T-helper 17 cell (primary cell): ENCODE measurements around the gene CCDC90B. TPM values are rescaled to one million over a fixed set of nuclear protein-coding genes. Genes with fewer than 3 reads are reported as not detected.
"Not testable (repeated sequence)": the region's sequence is repeated elsewhere in the genome, so short reads cannot be mapped to it uniquely, and the experiment has no call there.

ENCODE experiments used
- ATAC-seq: fragments of 150-1000 bp; cut with Tn5 transposase; 2 replicates; pipeline ENCODE4 v1.10.0; 2021; ENCODE audit warnings: mild to moderate bottlenecking, moderate library complexity
- DNase-seq, 3 donors: peaks; one replicate each; pipeline versions ENCODE4 v3.0.0 to v3.0.0-alpha.2; 2020 to 2021
- H3K9me3 ChIP-seq: one replicate; pipeline ENCODE4 v1.7.0; 2013; ENCODE audit warnings: low read length, mild to moderate bottlenecking; ENCODE audit not compliant: control insufficient read depth, poor library complexity, severe bottlenecking
- H3K27ac Mint-ChIP-seq: one replicate; pipeline ENCODE4 v1.8.0; 2022; ENCODE audit warnings: mild to moderate bottlenecking, moderate library complexity, mixed read lengths
- H3K27me3 Mint-ChIP-seq: one replicate; pipeline ENCODE4 v1.8.0; 2022; ENCODE audit warnings: mixed read lengths
- H3K36me3 Mint-ChIP-seq: one replicate; pipeline ENCODE4 v1.8.0; 2022; ENCODE audit warnings: low read depth, mixed read lengths
- H3K4me1 Mint-ChIP-seq: one replicate; pipeline ENCODE4 v1.8.0; 2022; ENCODE audit warnings: mild to moderate bottlenecking, mixed read lengths
- H3K4me3 Mint-ChIP-seq: one replicate; pipeline ENCODE4 v1.8.0; 2022; ENCODE audit warnings: mild to moderate bottlenecking, moderate library complexity, mixed read lengths
- total RNA-seq, 4 donors: library from RNA in 2 of 4; stranded (reverse) in 2 of 4; gene quantifications; one replicate each; pipeline ENCODE4 v1.2.3 and lab custom pipeline; 2022 to 2026

The CCDC90B gene
- total RNA-seq, 2 donors from 2014 or later: 20.6 to 21.6 TPM

- not testable (repeated sequence) for H3K4me1 Mint-ChIP-seq, ATAC-seq, H3K4me3 Mint-ChIP-seq, H3K36me3 Mint-ChIP-seq, H3K9me3 ChIP-seq, H3K27ac Mint-ChIP-seq, DNase-seq
- peaks cover 45% of the 10 kb centered on the region for H3K27me3 Mint-ChIP-seq
These were observed 22.4 kb upstream of the CCDC90B start for GRCh38 chr11:83308536-83308935.

- Mint-ChIP-seq H3K27ac (no peak overlapping the region), H3K4me1 (peaks cover 2% of the 10 kb centered on the region), H3K36me3 (peaks cover 2% of the 10 kb centered on the region), H3K4me3 (no peak overlapping the region), H3K27me3 (peaks cover 32% of the 10 kb centered on the region)
- no peak for ATAC-seq
- H3K9me3 ChIP-seq: no peaks in the 10 kb centered on the region
- DNase-seq: no peak
These were observed 20.3 kb upstream of the CCDC90B start for GRCh38 chr11:83306200-83307080.

GRCh38 chr11:83303316-83303715 is 17.1 kb upstream of the CCDC90B start:
- H3K27ac Mint-ChIP-seq: no peak overlapping the region
- no peak for DNase-seq
- H3K4me1 Mint-ChIP-seq: peaks cover 2% of the 10 kb centered on the region
- H3K4me3 Mint-ChIP-seq: no peak overlapping the region
- peaks cover 37% of the 10 kb centered on the region for H3K27me3 Mint-ChIP-seq
- H3K36me3 Mint-ChIP-seq: no peaks in the 10 kb centered on the region
- H3K9me3 ChIP-seq: no peaks in the 10 kb centered on the region
- ATAC-seq: no peak

GRCh38 chr11:83302151-83302550 is 16.0 kb upstream of the CCDC90B start:
- no peaks in the 10 kb centered on the region for H3K9me3 ChIP-seq
- H3K27ac Mint-ChIP-seq: no peak overlapping the region
- no peak overlapping the region for H3K4me3 Mint-ChIP-seq
- DNase-seq: no peak
- no peaks in the 10 kb centered on the region for H3K36me3 Mint-ChIP-seq
- peaks cover 2% of the 10 kb centered on the region for H3K4me1 Mint-ChIP-seq
- H3K27me3 Mint-ChIP-seq: peaks cover 44% of the 10 kb centered on the region
- ATAC-seq: no peak

GRCh38 chr11:83299681-83300080 is 13.5 kb upstream of the CCDC90B start:
- ATAC-seq (no peak), DNase-seq (no peak)
- H3K36me3 Mint-ChIP-seq: no peaks in the 10 kb centered on the region
- peaks cover 2% of the 10 kb centered on the region for H3K4me1 Mint-ChIP-seq
- no peak overlapping the region for H3K4me3 Mint-ChIP-seq
- H3K9me3 ChIP-seq: no peaks in the 10 kb centered on the region
- no peak overlapping the region for H3K27ac Mint-ChIP-seq
- H3K27me3 Mint-ChIP-seq: peaks cover 50% of the 10 kb centered on the region

- ATAC-seq: no peak
- Mint-ChIP-seq H3K4me3 (no peak overlapping the region), H3K36me3 (peaks cover 2% of the 10 kb centered on the region), H3K27me3 (peaks cover 50% of the 10 kb centered on the region), H3K27ac (no peak overlapping the region), H3K4me1 (peaks cover 7% of the 10 kb centered on the region)
- no peaks in the 10 kb centered on the region for H3K9me3 ChIP-seq
- DNase-seq: no peak
These were observed 8.0 kb upstream of the CCDC90B start for GRCh38 chr11:83294208-83294607.

GRCh38 chr11:83293457-83293774 is 7.2 kb upstream of the CCDC90B start:
- H3K27ac Mint-ChIP-seq: peak overlapping the region; percentile 24
- H3K9me3 ChIP-seq: no peaks in the 10 kb centered on the region
- peaks cover 7% of the 10 kb centered on the region for H3K4me1 Mint-ChIP-seq
- H3K27me3 Mint-ChIP-seq: peaks cover 42% of the 10 kb centered on the region
- peaks cover 2% of the 10 kb centered on the region for H3K36me3 Mint-ChIP-seq
- DNase-seq (no peak), ATAC-seq (no peak)
- no peak overlapping the region for H3K4me3 Mint-ChIP-seq

- H3K27ac Mint-ChIP-seq: peak overlapping the region; percentile 24
- peaks cover 41% of the 10 kb centered on the region for H3K27me3 Mint-ChIP-seq
- DNase-seq (no peak), ATAC-seq (peak; percentile 82)
- H3K4me1 Mint-ChIP-seq: peaks cover 7% of the 10 kb centered on the region
- peak overlapping the region; percentile 22 for H3K4me3 Mint-ChIP-seq
- no peaks in the 10 kb centered on the region for H3K9me3 ChIP-seq
- peaks cover 2% of the 10 kb centered on the region for H3K36me3 Mint-ChIP-seq
These were observed 6.7 kb upstream of the CCDC90B start for GRCh38 chr11:83292709-83293456.

GRCh38 chr11:83287631-83288030 is 1.5 kb upstream of the CCDC90B start:
- DNase-seq (no peak), ATAC-seq (no peak)
- Mint-ChIP-seq H3K36me3 (peaks cover 3% of the 10 kb centered on the region), H3K27ac (peak overlapping the region; percentile 97), H3K27me3 (peaks cover 6% of the 10 kb centered on the region), H3K4me1 (peaks cover 14% of the 10 kb centered on the region), H3K4me3 (no peak overlapping the region)
- H3K9me3 ChIP-seq: no peaks in the 10 kb centered on the region

- H3K4me1 Mint-ChIP-seq: peaks cover 24% of the 10 kb centered on the region
- no peak for DNase-seq
These were observed 906 bp downstream of the CCDC90B start for GRCh38 chr11:83285151-83285770.

GRCh38 chr11:83284501-83285150 is 1.5 kb downstream of the CCDC90B start:
- peak overlapping the region; percentile 97 for H3K27ac Mint-ChIP-seq
- ATAC-seq (no peak), DNase-seq (no peak)

More at GRCh38 chr11:83285151-83285770, 906 bp downstream of the CCDC90B start:
- peak; percentile 33 for ATAC-seq
- Mint-ChIP-seq H3K27me3 (no peaks in the 10 kb centered on the region), H3K36me3 (peaks cover 7% of the 10 kb centered on the region), H3K4me3 (peak overlapping the region; percentile 97), H3K27ac (peak overlapping the region; percentile 97)
- no peaks in the 10 kb centered on the region for H3K9me3 ChIP-seq

GRCh38 chr11:83282084-83282716 is 4.0 kb downstream of the CCDC90B start:
- ATAC-seq (no peak), DNase-seq (no peak)
- peaks cover 9% of the 10 kb centered on the region for H3K36me3 Mint-ChIP-seq
- H3K27me3 Mint-ChIP-seq: no peaks in the 10 kb centered on the region
- H3K27ac Mint-ChIP-seq: no peak overlapping the region
- no peak overlapping the region for H3K4me3 Mint-ChIP-seq
- peaks cover 26% of the 10 kb centered on the region for H3K4me1 Mint-ChIP-seq
- no peaks in the 10 kb centered on the region for H3K9me3 ChIP-seq

More at GRCh38 chr11:83284501-83285150, 1.5 kb downstream of the CCDC90B start:
- H3K4me1 Mint-ChIP-seq: peaks cover 26% of the 10 kb centered on the region
- H3K9me3 ChIP-seq: no peaks in the 10 kb centered on the region
- H3K36me3 Mint-ChIP-seq: peaks cover 9% of the 10 kb centered on the region
- H3K4me3 Mint-ChIP-seq: peak overlapping the region; percentile 97
- H3K27me3 Mint-ChIP-seq: no peaks in the 10 kb centered on the region
